Right lobe of liver (tissue), 4 donors: ENCODE measurements around the gene RTP3.

ENCODE experiments used
- POLR2A ChIP-seq: fragments of 450-650 bp; IDR thresholded peaks from one replicate; pipeline ENCODE4 v1.6.1; 2017; ENCODE audit warnings: antibody characterized with exemption, mild to moderate bottlenecking
- TF ChIP-seq, protein P1 (sequence below), 4 donors: fragments of 200-600 bp in 3 of 4; fragments of 450-650 bp in 1 of 4; IDR thresholded peaks; one replicate each; pipeline versions ENCODE4 v1.5.1 to v1.8.0; 2016 to 2022; ENCODE audit warnings: antibody characterized with exemption in 4 of 4, mild to moderate bottlenecking in 2 of 4
- donor health status: DM: no; HTN: no; CAD: no.
- donor health status: DM: no; HTN: no; CAD: no.
- donor health status: DM: no; HTN: yes; CAD: no.

GRCh38 chr3:46466871-46467403 lies 30.8 kb upstream of the RTP3 start:
- TF ChIP-seq, protein P1, sequence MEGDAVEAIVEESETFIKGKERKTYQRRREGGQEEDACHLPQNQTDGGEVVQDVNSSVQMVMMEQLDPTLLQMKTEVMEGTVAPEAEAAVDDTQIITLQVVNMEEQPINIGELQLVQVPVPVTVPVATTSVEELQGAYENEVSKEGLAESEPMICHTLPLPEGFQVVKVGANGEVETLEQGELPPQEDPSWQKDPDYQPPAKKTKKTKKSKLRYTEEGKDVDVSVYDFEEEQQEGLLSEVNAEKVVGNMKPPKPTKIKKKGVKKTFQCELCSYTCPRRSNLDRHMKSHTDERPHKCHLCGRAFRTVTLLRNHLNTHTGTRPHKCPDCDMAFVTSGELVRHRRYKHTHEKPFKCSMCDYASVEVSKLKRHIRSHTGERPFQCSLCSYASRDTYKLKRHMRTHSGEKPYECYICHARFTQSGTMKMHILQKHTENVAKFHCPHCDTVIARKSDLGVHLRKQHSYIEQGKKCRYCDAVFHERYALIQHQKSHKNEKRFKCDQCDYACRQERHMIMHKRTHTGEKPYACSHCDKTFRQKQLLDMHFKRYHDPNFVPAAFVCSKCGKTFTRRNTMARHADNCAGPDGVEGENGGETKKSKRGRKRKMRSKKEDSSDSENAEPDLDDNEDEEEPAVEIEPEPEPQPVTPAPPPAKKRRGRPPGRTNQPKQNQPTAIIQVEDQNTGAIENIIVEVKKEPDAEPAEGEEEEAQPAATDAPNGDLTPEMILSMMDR (IDR thresholded peaks at IDR 0.05): no peak
- TF ChIP-seq POLR2A: no peak
